Measurements from ENCODE around the gene ZBTB7C.

The ZBTB7C gene

GRCh38 chr18:48254077-48254602 is 155.0 kb downstream of the ZBTB7C start:
- DNase-seq (ENCODE audit: low read depth), result no peak

- DNase-seq (ENCODE audit: low read depth), result no peak
Observed at GRCh38 chr18:48252525-48252924, 156.7 kb downstream of the ZBTB7C start.

- no peak for DNase-seq (ENCODE audit: low read depth)
Observed at GRCh38 chr18:48250918-48251317, 158.3 kb downstream of the ZBTB7C start.

GRCh38 chr18:48250362-48250907 is 158.7 kb downstream of the ZBTB7C start:
- DNase-seq (ENCODE audit: low read depth), result no peak

DNA sequence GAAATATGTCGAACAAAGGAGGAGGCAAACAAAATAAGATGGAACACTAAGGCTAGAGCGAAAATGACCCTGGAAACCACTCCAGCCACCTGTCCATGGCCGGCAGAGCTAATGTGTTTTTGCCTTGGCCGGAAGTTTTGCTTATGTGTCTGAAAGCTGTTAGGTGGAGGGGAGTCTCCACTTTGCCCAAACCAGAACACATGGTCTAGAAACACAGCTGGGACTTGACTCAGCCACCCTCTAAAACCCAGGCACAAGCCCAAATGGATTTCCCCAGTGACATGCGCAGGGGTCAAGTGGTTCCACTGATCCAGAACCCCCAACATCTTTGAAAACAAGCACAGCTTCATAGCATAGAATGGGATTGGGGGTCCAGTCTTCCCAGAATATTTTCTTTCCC is 159.3 kb downstream of the ZBTB7C start:
- DNase-seq (ENCODE audit: low read depth), result no peak

DNA sequence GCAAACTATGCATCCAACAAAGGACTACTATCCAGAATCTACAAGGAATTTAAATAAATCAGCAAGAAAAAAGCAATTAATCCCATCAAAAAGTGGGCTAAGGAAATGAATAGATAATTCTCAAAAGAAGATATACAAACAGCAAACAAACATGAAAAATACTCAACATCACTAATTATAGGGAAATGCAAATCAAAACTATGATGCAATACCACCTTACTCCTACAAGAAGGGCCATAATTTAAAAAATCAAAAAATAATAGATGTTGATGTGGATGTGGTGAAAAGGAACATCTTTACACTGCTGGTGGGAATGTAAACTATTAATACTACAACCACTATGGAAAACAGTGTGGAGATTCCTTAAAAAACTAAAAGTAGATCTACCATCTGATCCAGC is 164.7 kb downstream of the ZBTB7C start:
- no peak for DNase-seq (ENCODE audit: low read depth)

DNA sequence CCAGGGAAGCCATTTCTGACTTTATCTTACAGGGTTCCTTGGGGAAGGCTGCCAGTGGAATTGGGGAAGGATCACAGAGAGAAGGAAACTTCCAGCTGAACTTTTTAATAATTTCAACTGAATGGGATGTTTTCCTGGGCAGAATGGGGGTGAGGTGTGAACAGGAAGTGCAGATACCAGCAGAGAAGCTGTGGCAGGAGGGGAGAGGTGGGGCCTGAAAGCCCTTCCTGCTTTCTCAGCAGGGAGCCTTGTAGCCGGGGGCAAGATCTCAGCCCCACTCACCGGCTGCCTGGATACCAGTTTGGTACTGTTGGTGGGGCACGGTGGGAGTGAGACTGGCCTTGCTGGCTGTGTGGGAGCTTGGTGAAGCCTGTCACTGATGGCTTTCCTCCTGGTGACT is 170.5 kb downstream of the ZBTB7C start:
- DNase-seq (ENCODE audit: low read depth), result no peak

DNA sequence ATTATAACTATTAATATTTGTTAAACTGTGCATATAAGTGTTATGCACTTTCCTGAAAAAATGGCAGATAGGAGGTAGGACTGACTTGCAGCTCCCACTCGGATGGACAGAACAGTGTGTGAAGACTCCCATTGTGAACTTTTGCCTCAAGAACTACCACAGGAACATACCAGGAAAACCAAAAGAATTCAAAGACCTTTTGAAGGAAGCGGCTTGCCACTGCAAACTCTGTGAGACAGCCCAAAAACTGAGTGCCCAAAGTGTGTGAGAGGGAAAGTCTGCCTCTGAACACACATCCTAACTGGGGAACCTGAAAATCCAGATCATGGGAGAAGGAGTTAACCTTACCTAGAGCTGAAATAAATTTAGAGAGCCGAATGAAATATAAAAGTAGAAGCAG is 171.0 kb downstream of the ZBTB7C start:
- no peak for DNase-seq (ENCODE audit: low read depth)

DNA sequence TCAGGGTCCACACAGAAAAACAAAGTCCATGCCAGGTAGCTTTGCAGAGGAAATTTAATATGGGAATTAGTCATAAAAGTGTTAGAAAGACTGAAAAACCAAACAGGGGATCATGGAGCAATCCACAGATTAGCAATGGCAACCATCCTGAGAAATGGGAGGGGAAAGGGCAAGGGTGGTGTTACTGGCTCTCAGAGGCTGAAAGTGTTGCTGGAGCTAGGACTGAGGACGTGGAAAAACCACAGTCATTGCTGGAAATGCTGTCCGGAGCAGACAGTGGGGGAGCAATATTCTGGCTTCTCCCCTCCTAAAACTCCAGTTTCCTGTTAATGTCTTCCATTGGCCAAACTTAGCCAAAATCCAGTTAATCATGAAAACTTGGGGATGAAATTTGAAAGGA is 172.4 kb downstream of the ZBTB7C start:
- no peak for DNase-seq (ENCODE audit: low read depth)

DNA sequence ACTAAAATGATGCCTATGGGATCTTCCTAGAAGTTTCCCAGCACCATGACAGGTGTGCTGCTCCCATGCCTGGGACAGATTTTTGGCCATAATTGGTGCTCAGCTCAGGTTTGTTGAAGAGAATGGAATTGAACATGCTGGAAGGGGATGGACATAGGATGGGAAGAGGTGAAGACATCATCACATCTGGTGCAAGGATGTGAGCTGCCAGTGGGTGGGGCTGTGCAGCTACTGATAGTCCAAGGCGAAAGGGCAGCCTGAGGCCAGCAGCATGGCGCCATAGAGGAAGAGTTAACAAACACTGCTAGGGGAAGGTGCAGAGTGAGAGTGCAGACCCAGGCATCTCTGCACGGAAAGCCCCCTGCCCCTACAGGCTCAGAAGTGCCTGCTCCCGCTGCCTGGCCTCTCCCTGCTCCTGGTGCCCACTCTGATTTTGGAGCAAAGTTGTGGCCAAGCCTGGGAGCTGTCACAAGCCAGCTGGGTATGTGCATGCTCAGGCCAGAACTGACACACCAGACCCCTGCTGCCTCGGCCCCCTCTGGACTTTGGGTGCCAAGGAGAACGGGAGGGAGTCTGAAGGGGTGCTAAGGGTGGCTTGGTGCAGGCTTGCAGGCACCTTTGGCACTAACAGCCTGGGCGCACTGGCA is 178.6 kb downstream of the ZBTB7C start:
- DNase-seq (ENCODE audit: low read depth), result peak; percentile 14

- no peak for DNase-seq (ENCODE audit: low read depth)
Observed at GRCh38 chr18:48229552-48229981, 179.6 kb downstream of the ZBTB7C start.

DNA sequence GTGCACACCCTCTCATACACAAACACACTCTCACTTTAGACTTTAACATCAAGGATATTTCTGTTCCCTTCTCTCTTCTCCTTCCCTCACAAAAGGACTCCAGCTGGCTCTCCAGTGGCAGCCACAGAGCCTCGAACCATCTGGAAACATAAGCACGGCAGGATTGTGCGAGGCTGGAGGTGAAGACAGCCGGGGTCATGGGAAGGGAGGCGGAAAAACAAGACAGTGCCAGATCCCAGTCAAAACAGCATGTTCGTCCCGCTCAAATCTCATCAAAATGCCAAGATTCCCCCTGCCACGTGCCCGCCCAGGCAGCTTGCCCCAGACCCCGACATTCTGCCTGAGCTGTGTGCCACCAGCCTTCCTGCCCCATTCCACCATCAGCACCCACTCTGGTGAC is 180.3 kb downstream of the ZBTB7C start:
- DNase-seq (ENCODE audit: low read depth), result no peak

DNA sequence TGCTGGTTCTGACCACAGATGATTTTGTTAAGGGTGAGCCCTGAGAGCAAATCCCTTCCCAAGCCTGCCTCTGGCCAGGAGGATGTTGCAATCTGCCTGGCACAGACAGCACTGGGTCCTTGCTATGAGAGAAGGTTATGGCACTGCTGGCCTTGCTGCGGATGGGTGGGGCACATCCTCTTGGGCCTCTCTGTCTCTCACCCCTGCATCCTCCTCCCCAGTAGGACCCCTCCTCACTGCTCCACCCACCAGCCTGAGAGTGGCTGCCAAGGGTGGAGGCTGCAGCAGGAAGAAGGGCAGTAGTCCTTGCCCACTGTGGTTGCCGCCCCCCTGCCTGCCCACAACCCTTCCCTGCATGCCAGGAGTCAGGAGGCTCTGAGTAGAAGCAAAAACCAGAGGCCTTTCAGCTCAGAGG is 180.9 kb downstream of the ZBTB7C start:
- DNase-seq (ENCODE audit: low read depth), result no peak

DNA sequence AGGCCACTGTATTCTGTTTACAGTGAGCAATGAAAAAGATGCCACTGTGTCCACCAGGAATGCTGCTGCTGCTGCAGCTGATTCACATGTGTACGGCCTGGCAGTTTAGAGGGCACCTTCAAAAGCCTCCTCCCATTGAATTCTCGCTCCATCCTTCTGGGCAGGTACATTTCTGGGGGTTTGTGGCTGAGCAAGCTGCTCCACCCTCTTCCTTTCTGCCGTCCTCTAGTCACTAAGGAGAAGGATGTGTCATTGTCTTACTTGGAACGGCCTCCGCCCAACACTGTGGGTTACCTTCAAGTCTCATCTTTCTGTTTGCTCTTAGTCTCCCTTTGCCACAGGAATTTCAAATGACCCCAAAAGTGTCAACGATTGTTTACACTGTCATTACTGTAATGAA is 182.0 kb downstream of the ZBTB7C start:
- DNase-seq (ENCODE audit: low read depth), result no peak

DNA sequence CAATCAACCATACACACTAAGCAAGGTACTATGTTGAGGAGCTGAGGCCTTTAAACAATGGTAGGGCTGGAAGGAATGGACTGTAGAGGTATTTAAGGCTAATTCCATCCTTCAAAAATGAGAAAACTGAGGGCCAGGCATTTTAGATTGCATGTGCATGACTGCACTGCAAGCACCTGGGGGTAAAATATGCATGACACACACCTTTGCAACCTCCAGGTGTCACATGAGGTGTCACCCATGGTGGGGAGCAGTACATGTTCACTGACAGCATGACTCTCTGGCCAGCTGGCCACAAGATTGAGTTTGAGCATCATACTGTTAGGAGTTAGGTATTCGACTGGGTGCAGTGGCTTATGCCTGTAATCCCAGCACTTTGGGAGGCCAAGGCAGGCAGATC is 182.8 kb downstream of the ZBTB7C start:
- DNase-seq (ENCODE audit: low read depth), result no peak

DNA sequence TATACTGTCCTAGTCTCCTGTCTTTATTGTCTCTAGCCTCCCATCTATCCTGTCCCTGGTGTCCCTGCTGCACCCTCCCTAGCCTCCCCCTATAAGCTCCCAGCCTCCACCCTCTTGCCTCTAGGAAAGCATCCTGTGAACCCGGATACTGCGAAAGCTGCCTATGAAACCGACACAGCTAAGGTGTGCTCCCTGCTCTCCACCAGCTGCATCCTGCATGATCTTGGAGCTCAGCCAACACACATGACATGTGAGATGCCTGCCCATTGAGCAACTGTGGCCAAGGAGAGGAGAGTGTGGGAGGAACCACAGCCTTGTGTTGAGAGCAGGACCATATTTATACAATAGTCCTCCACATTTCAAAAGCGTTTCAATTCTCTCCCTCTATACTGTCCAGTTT is 187.1 kb downstream of the ZBTB7C start:
- DNase-seq (ENCODE audit: low read depth), result no peak

DNA sequence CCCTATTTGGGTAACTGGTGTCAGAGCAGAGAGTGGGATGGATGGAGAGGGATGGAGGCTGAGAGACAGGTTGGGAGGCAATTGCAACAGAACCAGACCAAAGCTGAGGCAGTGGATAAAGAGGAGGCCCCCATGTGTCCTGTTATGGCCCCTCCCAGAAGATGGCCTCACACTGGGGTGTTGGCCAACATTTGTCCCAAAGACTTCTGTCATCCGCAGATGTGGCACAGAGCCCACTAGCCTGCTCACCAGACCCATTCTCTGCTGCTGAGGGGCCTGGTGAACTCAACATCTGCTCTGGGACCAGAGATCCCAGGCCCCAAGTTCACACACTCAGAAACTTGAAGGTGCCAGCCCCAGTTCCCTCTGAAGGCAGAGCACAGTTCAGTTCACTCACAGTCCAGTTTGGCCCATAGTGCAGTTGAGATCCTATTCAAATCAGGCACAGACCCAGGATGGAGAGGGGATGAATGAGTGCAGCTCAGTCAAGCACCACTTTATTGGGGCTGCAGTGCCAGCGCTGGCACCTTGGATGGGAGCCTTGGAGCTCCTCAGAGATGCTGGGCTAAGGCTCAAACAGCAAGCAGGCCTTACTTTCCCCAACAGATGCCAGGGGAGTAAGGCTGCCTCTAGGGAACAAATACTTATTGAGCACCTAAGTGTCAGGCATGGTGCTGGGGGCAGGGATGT is 189.2 kb downstream of the ZBTB7C start:
- no peak for DNase-seq (ENCODE audit: low read depth)

- no peak for DNase-seq (ENCODE audit: low read depth)
Observed at GRCh38 chr18:48219037-48219809, 190.0 kb downstream of the ZBTB7C start.

DNA sequence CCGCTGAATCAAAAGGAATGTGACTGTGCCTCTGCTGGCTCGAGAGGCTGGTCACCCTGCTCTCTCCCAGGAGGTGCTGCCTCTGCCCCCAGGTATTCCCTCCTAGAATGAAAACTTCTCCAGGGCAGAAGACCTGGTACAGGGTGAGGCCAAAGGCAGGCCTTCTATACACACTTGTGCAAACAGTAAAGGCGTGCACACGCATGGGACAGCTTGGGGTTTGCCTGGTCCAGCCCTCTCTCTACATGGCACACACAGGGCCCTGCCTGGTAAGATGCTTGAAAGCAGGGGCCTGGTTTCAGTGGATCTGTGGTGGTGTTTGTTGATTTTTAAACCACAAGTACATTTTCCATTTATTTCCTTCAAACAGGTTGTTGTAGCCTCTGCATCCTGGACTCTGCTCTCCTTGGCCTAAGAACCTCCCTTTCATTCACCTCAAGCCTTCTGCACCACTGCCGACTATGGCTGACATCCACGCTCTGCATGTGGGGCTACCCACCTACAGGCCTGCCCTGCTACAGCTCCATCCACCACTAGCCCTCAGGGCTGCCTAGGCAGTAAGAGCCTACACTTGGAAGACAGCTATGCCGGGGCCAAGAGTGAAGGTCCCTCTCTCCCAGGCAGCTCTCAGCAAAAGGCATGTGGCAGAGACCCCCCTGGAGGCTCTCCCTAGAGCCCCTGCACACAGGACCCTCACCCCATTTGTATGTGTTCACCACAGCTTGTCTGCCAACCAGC is 190.7 kb downstream of the ZBTB7C start:
- no peak for DNase-seq (ENCODE audit: low read depth)

DNA sequence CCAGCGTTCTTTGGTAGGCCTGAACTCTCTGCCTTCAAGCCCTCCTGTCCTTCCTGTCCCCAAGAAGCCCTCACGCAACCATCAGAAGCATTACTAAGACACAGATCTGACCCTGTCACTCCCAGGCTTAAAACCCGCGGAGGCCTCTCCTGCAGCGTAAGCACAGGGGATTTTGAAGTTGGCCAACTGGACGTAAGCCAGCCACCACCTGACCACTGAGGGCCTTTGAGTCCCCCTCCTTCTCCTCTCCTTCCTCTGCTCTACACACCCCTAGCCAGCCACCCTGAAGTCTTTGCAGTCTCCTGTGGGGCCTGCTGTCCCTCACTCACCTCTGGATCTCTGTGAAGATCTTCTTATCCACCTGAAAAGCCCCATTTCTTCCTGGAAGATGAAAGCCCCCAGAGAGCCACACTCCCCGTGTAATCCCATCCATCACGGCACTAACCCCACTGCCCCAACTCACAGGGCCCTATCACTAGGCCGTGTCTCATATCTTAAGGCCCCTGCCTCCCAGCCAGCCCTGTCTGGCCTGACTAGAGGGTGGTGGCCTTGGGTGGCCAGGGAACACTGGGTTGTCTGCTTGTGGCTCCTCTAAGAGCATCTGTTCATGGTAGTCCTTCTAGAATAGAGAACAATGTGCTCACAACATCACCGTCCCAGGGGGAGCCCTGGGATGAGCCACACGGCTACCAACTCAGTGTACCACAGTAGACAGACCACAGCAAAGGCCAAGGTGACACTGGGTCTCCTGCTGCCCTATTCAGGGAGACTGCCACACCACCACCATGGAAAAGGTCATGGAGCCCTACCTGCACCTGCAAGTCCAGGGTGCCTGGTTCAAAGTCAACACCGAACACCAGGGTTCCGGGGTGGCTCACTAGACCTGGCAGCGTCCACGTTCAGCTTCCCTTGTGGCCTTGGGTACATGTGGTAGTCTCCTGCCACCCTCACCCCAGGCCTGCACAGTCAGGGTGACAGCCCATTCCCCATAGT is 191.6 kb downstream of the ZBTB7C start:
- no peak for DNase-seq (ENCODE audit: low read depth)

All from HS-27A (cell line).